Measurements from ENCODE around the gene UBE2R2. TPM values are rescaled to one million over a fixed set of nuclear protein-coding genes. Genes with fewer than 3 reads are reported as not detected.

Gene UBE2R2
- total RNA-seq, 2 experiments from 2014 or later: 13.7 to 57.3 TPM

GRCh38 chr9:33894316-33894715 lies 77.4 kb downstream of the UBE2R2 start:
- Histone ChIP-seq H3K27ac (ENCODE audit: low read depth, low read length, poor library complexity, severe bottlenecking) (no peak overlapping the region), H3K4me3 (ENCODE audit: low read depth, low read length, poor library complexity, severe bottlenecking) (no peak overlapping the region), H3K36me3 (ENCODE audit: insufficient read depth, low read length) (peaks cover 49% of the 10 kb centered on the region), H3K9me2 (ENCODE audit: insufficient read depth, low read length) (no peaks in the 10 kb centered on the region), H3K4me1 (ENCODE audit: insufficient read depth, low read length, poor library complexity, severe bottlenecking) (no peaks in the 10 kb centered on the region), H4K20me1 (ENCODE audit: insufficient read depth, low read length) (0 out of 2 replicates have a peak, but pooled peaks cover 5% of the 10 kb centered on the region), H3K79me2 (ENCODE audit: insufficient read depth, low read depth, low read length) (peaks cover 56% of the 10 kb centered on the region), H3K4me2 (ENCODE audit: low read length) (no peak overlapping the region), H3K9me3 (ENCODE audit: low read length) (no peaks in the 10 kb centered on the region), H2AFZ (ENCODE audit: low read length) (no peak overlapping the region)
- ChIA-PET CTCF (ENCODE audit: unreplicated experiment) (no interaction called here), POLR2A (interaction anchor here (0.7 to 1.5 kb wide), 6 partner anchors 9 to 26 kb away, joined by 3 to 8 read pairs (median 3); no protein-coding TSS in a partner anchor)
- no peak for DNase-seq (ENCODE audit: low spot score)
- intact Hi-C loops (cut with micrococcal nuclease; ENCODE audit: unreplicated experiment): no loop called here
- no TSS peak for BruUV-seq (replicated peaks)
- no peak for TF ChIP-seq EZH2phosphoT487 (IDR thresholded peaks at IDR 0.05; ENCODE audit: borderline replicate concordance, low read depth, low read length)
- no peak for TF ChIP-seq CTCF (conservative IDR thresholded peaks at IDR 0.05; ENCODE audit: low read length)

GRCh38 chr9:33903157-33903780 lies 86.3 kb downstream of the UBE2R2 start:
- no TSS peak for BruUV-seq (replicated peaks)
- Histone ChIP-seq H3K4me2 (ENCODE audit: low read length) (no peak overlapping the region), H3K36me3 (ENCODE audit: insufficient read depth, low read length) (peaks cover 83% of the 10 kb centered on the region), H3K4me3 (ENCODE audit: low read depth, low read length, poor library complexity, severe bottlenecking) (no peak overlapping the region), H3K79me2 (ENCODE audit: insufficient read depth, low read depth, low read length) (peaks cover 26% of the 10 kb centered on the region; the same call in 1 of the 2 replicates), H2AFZ (ENCODE audit: low read length) (no peak overlapping the region), H3K4me1 (ENCODE audit: insufficient read depth, low read length, poor library complexity, severe bottlenecking) (no peaks in the 10 kb centered on the region), H4K20me1 (ENCODE audit: insufficient read depth, low read length) (no peaks in the 10 kb centered on the region), H3K27ac (ENCODE audit: low read depth, low read length, poor library complexity, severe bottlenecking) (no peak overlapping the region), H3K9me3 (ENCODE audit: low read length) (no peaks in the 10 kb centered on the region; the same call in 1 of the 2 replicates), H3K9me2 (ENCODE audit: insufficient read depth, low read length) (no peaks in the 10 kb centered on the region)
- POLR2A ChIA-PET: interaction anchor here (1.4 kb wide), 1 partner anchor 8 kb away, joined by 4 read pairs; no protein-coding TSS in a partner anchor
- no peak for TF ChIP-seq CTCF (conservative IDR thresholded peaks at IDR 0.05; ENCODE audit: low read length)
- TF ChIP-seq EZH2phosphoT487 (IDR thresholded peaks at IDR 0.05; ENCODE audit: borderline replicate concordance, low read depth, low read length): no peak
- DNase-seq (ENCODE audit: low spot score): no peak
- intact Hi-C loops (cut with micrococcal nuclease; ENCODE audit: unreplicated experiment): no loop called here
- CTCF ChIA-PET (ENCODE audit: unreplicated experiment): no interaction called here

- no peak overlapping the region for H2AFZ ChIP-seq (ENCODE audit: low read length)
- no peaks in the 10 kb centered on the region for H3K9me2 ChIP-seq (ENCODE audit: insufficient read depth, low read length)
- TF ChIP-seq CTCF (conservative IDR thresholded peaks at IDR 0.05; ENCODE audit: low read length) (no peak), EZH2phosphoT487 (IDR thresholded peaks at IDR 0.05; ENCODE audit: borderline replicate concordance, low read depth, low read length) (no peak)
- no peaks in the 10 kb centered on the region for H3K4me1 ChIP-seq (ENCODE audit: insufficient read depth, low read length, poor library complexity, severe bottlenecking)
- peaks cover 23% of the 10 kb centered on the region; the same call in 1 of the 2 replicates for H3K79me2 ChIP-seq (ENCODE audit: insufficient read depth, low read depth, low read length)
- CTCF ChIA-PET (ENCODE audit: unreplicated experiment): no interaction called here
- no peaks in the 10 kb centered on the region; the same call in 1 of the 2 replicates for H3K9me3 ChIP-seq (ENCODE audit: low read length)
- H3K36me3 ChIP-seq (ENCODE audit: insufficient read depth, low read length): peaks cover 83% of the 10 kb centered on the region
- H3K27ac ChIP-seq (ENCODE audit: low read depth, low read length, poor library complexity, severe bottlenecking): no peak overlapping the region
- no TSS peak for BruUV-seq (replicated peaks)
- no peaks in the 10 kb centered on the region for H4K20me1 ChIP-seq (ENCODE audit: insufficient read depth, low read length)
- intact Hi-C loops (cut with micrococcal nuclease; ENCODE audit: unreplicated experiment): no loop called here
- DNase-seq (ENCODE audit: low spot score): no peak
- H3K4me2 ChIP-seq (ENCODE audit: low read length): no peak overlapping the region
- POLR2A ChIA-PET: no interaction called here
- H3K4me3 ChIP-seq (ENCODE audit: low read depth, low read length, poor library complexity, severe bottlenecking): no peak overlapping the region
Observed at GRCh38 chr9:33905137-33905536, 88.2 kb downstream of the UBE2R2 start.

Data from OCI-LY7 (cell line).